CD4-positive, alpha-beta T cell treated with Interleukin-15 for 1 hour (primary cell): ENCODE results near the gene DPPA3.
"Not testable (repeated sequence)": the region's sequence is repeated elsewhere in the genome, so short reads cannot be mapped to it uniquely, and the experiment has no call there.

Experiments
- DNase-seq: peaks from one replicate; pipeline ENCODE4 v3.0.0-alpha.2; 2020

DPPA3 gene

DNA sequence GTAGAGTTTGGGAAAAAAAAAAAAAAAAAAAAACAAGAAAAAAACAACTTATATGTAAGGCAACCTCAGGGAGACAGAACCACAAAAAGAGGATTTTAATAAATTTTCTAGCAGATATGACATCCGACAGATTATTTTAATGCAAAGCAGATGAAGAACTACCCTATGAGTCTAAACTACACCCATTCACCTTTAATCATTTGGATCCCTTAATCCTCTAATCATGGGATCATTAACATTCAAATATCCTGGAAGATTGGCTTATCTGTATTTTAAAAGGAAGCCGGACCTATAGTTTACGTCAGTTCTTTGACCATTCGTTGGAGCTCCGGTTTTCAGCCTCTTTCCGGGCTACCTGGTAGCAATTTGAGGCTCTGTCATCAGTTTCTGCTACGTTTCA lies at the start of gene DPPA3:
DPPA3 (plus strand) TSS at position 301 of the 400 bp plus-strand sequence. CDS start 138 bp downstream, outside the sequence.
- no peak for DNase-seq

- DNase-seq: no peak
Observed at GRCh38 chr12:7661741-7662140, 49.5 kb upstream of the DPPA3 start.

DNA sequence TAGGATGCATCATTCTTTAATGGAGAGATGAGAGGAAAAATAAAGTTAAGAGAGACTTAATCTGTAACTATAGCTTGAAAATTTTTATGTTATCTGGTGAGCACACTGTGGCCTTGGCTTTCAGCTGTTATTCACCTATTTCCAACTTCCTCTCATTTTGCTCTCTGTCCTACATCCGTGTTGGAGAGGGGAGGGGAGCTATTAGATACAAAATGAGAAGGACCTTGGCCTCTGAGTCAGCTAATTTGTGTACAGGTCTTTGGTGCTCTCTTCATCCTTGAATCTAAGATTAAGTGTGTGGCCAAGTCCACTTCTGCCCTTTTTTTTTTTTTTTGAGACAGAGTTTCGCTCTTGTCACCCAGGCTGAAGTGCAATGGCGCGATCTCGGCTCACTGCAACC lies 44.6 kb upstream of the DPPA3 start:
- DNase-seq: no peak

GRCh38 chr12:7667125-7667524 lies 44.1 kb upstream of the DPPA3 start:
- no peak for DNase-seq

DNA sequence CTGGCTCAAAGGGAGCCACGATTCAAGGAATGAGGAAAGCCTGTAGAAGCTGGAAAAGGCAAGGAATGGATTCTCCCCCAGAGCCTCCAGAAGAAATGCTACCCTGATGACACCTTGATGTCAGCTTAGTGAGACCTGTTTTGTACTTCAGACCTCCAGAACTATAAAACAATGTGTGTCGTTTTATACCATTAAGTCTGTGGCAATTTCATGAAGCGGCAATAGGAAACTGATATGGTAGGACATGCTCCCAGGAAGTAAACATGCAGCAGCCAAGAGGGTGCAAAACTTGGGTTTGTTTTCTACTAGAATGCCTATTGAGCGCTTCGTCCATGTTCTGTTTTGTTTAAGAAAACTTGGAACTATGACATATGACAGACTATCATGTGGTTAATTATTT lies 43.1 kb upstream of the DPPA3 start:
- DNase-seq: no peak

DNA sequence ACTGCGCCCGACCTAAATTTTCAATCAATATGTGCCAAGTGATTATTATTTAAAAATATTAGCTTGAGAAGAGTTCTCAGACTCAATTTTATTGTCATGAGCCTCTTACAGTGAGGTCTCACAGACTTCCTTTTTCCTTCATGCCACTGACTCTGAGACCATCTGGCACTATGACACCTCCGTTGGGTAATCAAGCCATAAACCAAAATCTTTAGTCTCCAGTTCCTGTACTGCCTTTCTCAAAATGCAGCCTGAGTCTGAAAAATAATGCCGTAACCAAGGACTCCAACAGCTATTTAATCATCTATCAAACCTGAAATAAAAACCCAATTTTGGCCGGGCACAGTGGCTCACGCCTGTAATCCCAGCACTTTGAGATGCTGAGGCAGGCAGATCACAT lies 35.8 kb upstream of the DPPA3 start:
- DNase-seq: not testable (repeated sequence)

GRCh38 chr12:7677432-7677888 lies 33.8 kb upstream of the DPPA3 start:
- DNase-seq: not testable (repeated sequence)

- DNase-seq: no peak
Observed at GRCh38 chr12:7678744-7679143, 32.5 kb upstream of the DPPA3 start.

DNA sequence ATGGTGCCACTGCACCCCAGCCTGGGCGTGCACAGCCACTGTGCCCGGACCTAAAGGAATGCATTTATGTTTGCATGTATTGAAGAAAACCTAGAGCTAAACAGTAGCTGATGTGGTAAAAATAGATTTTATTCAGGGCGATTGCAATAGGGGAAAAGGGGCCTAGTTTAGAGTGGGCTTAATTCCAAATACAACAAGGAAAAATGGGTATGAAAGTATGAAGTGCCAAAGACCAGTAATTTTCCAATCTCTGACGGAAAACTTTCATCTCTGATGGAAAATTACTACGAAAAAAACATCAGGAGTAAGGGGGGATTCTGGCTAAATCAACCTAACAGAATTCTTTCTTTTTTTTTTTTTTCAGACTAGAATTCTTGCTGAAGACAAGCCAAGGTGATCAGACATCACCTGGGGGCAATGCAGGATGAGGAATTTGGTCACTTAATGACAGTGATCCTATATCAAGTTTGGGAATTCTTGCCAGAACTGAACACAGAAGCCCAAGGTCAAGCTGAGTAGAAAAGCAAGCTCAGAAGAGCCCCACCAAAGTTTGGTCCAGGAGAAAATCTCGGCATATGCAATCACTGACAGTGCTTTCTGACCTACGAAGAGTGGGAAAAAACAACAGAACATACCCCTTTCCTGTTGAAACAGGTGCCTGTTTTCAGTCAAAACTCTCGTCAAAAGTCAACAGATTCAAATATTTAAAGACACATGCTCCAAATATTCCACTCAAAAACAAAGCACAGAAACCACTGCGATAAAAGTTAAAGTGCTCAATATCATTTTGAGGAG lies 31.8 kb upstream of the DPPA3 start:
- DNase-seq: no peak

GRCh38 chr12:7681535-7681934 lies 29.7 kb upstream of the DPPA3 start:
- no peak for DNase-seq

DNA sequence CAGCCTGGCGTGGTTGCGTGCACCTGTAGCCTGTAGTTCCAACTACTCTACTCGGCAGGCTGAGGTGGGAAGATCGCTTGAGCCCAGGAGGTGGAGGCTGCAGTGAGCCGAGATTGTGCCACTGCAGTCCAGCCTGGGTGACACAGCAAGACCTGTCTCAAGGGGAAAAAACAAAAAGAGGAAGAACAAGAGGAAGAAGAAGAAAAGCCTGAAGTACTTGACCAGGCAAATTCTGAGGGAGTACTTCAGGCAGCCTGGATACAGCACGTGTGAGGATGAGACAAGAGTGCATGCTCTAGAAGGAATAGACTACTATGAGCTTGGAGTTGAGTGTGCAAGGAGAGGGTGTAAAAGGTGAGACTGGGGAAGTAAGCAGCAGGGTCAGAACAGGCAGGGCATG lies 17.4 kb upstream of the DPPA3 start:
- DNase-seq: no peak

DNA sequence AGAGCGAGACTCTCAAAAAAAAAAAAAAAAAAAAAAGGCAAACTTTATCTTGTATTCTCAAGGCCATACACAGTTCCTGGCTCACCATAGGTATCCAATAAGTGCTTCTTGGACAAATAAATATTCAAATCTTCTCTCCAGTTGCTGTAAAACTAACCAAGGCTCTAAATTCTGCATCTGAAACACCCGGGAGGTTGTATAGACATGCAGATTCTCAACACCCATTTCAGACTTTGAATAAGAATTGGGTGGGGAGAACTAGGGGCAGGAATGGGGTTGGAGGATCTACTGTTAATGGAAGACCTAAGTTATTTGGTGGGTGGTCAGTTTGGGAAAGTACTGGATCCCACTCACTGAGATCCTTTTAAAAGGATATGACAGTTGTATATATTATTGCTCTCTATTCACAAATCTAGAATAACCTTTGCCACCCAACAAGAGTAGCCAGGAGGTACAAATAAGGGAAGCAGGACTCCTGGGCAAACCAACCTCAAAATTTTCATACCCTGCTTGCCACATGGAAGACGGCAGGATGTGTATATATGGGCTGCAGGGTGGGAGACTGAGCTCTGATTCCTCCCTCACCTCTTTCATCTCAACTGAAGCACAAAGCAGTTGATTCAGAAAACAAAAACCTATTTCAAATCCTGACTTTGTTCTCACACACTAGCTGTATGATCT lies 16.5 kb upstream of the DPPA3 start:
- DNase-seq: no peak

DNA sequence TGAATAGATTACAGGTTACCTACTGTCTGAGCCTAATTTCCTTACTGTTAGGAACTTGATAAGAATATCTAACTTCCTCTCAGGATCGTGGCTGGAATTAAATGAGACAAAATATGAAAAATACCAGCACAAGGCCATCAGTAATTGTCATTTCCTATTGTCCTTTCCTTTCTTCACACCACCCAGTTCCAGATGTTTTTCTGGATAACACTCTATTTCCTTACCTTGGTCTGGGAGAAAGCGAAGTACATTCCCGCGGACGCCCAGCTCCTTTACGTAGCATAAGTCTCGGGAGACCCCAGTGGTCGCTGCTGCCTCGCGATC lies 16.0 kb upstream of the DPPA3 start:
- DNase-seq: no peak

DNA sequence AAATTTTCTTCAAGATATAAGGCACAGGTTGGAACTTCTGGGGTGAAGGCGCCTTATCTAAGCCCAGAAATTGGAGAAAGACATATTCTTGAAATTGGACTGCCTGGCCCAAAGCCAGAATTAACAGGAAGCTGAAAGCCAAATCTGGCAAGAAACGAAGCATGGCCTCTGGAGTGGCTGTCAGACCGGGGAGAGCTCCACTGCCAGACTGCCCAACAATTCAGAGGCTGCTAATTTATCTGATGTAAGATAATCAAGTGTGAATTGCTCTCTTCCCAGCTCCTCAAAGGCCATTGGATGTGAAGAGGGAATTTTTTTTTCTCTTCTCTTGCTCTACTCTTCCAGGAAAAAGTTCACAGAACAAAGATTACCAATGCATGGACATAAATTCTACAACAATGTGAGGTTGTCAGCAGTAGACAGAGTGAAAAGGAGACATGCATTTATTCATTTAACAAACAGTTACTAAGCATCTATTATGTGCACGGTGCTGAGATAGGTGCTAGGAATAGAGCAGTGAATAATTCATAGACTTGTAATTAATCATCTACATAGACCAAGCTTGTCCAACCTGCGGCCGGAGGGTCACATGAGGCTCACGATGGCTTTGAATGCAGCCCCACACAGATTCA lies 15.6 kb upstream of the DPPA3 start, which contains the start of gene GDF3:
GDF3 (minus strand) TSS at position 210 of the 632 bp plus-strand sequence; CDS start at position 163, 47 bp downstream.
- no peak for DNase-seq

DNA sequence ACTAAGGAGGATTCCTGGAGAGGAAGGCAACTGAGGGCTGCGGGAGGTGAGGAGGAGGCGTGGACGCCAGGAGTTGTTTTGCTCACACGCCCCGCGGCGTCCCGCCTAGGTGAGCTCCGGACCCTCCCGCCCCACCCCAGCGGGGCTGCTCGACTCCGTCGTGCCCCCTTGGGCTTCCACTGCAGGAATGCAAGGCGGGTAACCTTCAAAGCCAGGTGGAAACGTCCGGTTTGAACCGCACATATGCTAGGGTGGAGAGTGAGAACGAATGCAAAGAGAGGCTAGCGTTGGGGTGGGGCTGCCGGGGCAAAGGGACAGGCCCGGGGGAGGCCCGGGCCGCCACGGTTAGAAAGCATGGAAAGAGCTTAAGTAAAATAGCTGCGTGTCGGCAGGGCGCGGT lies 5.4 kb upstream of the DPPA3 start:
- DNase-seq: no peak

DNA sequence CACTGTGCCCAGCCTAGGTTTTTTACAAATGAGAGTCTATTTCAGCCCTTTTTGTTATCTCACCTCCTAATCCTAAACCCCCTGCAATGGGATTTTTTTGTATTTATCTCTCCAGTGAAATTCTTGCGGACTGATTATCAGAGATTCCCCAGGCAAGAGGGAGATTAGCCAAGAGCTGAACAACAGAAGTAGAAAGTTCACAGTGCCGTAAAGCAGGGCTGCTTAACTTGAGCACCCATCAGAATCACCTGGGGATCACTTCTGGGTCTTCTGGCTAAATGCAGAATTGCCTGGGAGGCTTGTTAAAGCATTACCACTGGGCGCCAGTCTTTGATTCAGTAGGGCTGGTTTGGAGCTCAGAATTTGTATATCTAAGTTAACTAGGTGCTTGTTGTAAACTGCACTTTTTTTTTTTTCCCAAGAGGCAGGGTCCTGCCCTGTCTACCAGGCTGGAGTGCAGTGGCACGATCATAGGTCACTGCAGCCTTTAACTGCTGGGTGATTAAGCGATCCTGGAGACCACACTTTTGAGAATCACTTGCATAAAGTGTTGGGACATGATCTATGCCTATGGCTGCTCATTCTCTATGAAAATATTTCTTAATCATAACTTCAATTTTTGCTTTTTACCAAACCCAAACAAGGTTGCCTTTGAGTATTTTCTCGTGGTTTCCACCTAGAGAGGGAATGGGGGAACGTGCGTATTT lies 1.1 kb upstream of the DPPA3 start:
- DNase-seq: no peak

DNA sequence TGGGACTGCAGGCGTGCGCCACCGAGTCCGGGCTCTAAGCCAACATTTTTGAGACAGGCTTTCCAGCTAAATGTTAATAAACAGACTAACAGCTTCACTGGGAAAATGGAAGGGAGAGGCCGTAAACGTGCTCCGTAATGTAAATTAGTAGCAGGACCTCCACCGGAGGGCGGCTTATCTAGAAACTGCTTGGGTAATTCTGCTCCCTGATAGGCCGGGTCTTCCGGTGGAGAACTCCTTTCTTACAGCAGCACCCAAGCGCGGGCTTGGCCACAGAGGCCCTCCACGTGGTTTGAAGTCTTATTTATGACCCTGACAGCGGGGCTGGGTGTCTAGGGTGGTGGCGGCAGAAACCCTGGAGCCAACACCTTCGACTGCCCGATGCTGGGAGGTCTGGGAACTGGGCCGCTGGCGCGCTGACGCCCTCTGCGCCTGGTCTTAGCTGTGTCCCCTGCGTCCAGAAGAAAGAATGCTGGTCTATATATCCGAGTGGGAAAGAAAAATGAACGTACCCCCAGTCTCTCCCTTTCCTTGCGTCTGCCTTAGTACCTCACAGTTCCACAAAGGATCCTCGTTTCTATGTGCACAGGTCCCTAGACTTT lies 1.7 kb downstream of the DPPA3 start:
- no peak for DNase-seq

DNA sequence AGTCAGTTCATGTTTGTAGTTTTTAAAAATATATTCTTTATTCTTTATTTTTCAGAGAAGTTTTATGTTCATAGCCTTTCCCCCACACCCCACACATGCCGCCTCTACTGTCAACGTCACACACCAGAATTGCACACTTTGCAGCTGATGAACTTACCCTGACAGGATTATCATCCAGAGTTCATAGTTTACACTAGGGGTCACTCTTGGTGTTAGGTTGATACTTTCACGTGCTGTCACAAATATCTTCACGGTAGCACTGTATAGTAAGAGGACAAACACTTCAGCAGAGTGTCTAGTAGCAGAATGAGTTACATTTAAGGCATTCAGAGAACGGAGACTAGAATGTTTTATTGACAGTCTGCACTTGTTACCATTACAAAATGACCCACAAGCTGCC lies 5.1 kb downstream of the DPPA3 start:
- DNase-seq: no peak

DNA sequence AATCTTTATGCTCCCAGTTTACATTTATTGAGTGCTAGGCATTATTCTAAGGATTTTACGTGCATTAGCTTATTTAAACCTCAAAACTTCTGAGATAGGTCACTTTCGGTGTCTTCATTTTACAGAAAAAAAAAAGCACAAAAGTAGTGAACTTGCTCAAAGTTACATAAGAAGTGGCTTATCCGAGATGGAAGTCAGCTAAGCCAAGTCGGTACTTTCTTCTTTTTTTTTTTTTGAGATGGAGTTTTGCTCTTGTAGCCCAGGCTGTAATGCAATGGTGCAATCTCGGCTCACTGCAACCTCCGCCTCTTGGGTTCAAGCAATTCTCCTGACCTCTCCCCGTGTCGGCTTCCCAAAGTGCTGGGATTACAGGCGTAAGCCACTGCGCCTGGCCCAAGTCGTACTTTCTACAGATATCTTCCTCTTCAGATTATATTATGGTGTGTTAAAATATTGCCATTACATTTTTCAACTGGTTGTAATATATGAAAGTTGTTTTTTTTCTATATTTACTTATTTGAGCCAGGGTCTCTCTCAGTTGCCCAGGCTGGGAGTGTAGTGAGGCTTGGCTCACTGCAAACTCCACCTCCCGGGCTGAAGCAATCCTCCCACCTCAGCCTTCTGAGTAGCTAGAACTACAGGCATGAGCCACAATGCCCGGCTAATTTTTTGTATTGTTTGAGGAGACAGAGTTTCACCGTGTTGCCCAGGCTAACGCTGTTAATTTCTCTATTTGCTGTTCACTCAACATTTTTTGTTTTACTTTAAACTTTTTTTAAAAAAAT lies 8.9 kb downstream of the DPPA3 start:
- no peak for DNase-seq

DNA sequence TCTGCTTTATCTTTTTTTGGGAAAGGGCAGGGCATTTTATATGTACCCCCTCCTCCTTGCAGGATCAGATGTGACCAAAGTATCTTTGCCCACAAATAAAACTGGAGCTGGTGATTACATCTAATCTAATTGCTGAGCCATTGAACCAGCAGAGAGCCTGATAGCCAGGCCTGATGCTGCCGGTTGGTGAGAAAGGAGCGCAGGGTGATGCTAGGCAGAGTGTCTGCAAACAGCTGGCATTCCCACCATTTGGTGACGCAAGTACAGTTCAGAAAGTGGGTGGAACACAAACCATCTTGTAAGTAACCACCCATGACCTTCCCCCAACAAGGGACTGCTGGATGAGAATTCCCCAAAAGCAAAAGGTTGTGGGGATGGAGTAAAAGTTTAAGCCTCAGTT lies 12.7 kb downstream of the DPPA3 start:
- DNase-seq: no peak

DNA sequence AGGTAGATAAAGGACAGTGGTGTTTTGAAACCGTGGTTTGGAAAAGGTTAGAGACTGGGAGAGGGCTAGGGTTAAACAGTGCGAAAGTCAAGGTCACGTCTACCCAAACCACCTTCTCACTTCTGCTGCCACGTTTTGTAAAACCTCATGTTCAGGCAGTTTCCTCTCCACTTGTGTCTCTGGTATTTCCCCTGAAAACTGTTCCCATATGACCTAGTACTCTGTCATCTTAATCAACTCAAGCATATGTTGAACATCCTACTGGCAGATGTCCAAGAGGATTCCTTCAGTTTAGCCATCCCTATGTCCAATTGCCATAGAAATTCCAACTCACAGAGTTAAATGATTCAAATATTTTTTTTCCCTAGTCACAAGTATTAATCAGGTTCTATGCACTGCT lies 18.5 kb downstream of the DPPA3 start:
- DNase-seq: no peak

GRCh38 chr12:7730984-7731383 lies 19.8 kb downstream of the DPPA3 start:
- not testable (repeated sequence) for DNase-seq
